Gastroesophageal sphincter (tissue), 3 donors: Measurements from ENCODE around the gene SFXN3.

Experiments used
- CTCF ChIP-seq, 4 experiments: fragments of 200-600 bp in 2 of 4; fragments of 450-650 bp in 2 of 4; sonication (generic) in 1 of 4; IDR thresholded peaks; one replicate each; pipeline ENCODE4 v1.5.1; 2017 to 2019; ENCODE audit warnings: antibody characterized with exemption in 4 of 4, mild to moderate bottlenecking in 2 of 4, moderate library complexity in 2 of 4
- EP300 ChIP-seq: sonication (generic); formaldehyde crosslinking; IDR thresholded peaks from one replicate; pipeline ENCODE4 v1.6.1; 2017; ENCODE audit warnings: antibody characterized with exemption, mild to moderate bottlenecking
- POLR2A ChIP-seq, 2 donors: fragments of 450-650 bp; IDR thresholded peaks; one replicate each; pipeline ENCODE4 v1.6.1; 2017; ENCODE audit warnings: antibody characterized with exemption in 2 of 2, mild to moderate bottlenecking in 2 of 2, moderate library complexity in 1 of 2

GRCh38 chr10:101073631-101074030, 42.6 kb downstream of the SFXN3 start:
- no peak for TF ChIP-seq CTCF (IDR thresholded peaks at IDR 0.05)
- TF ChIP-seq EP300, result no peak
- TF ChIP-seq POLR2A (IDR thresholded peaks at IDR 0.05), result no peak
